ENCODE measurements around the gene SLCO3A1. TPM values are rescaled to one million over a fixed set of nuclear protein-coding genes. Genes with fewer than 3 reads are reported as not detected.

The SLCO3A1 gene
- total RNA-seq, 1 experiment from 2014 or later = not detected

DNA sequence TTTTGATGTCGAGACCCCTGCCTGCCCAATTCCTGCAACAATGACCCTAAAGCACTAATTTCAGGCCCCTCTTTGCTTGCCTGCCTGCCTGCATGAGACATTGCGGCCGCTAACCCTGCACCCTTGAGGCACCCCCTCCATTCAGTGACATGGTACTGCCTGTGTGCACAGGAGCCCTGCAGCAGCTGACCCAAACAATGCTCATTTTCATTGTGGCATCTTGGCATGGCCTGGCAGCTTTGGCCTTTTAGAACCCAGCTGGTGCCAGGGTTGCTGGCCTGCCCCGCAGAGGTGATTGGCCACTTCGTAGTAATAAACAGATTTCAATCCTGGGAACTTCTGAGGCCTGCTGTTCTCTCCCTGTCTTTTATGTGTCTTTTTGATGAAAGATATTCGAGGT lies 33.8 kb downstream of the SLCO3A1 start:
- Mint-ChIP-seq H3K36me3 (ENCODE audit: insufficient read depth, unreplicated experiment) (no peaks in the 10 kb centered on the region), H3K27ac (ENCODE audit: unreplicated experiment) (no peak overlapping the region), H3K9me3 (ENCODE audit: unreplicated experiment) (no peaks in the 10 kb centered on the region), H3K4me3 (ENCODE audit: unreplicated experiment) (no peak overlapping the region), H3K27me3 (ENCODE audit: insufficient read depth, unreplicated experiment) (no peaks in the 10 kb centered on the region), H3K4me1 (ENCODE audit: low read depth, unreplicated experiment) (no peaks in the 10 kb centered on the region)
- ChIA-PET CTCF (no interaction called here), POLR2A (no interaction called here)
- Histone ChIP-seq H3K9me3 (no peaks in the 10 kb centered on the region), H3K4me1 (no peaks in the 10 kb centered on the region), H3K36me3 (ENCODE audit: control insufficient read depth, insufficient read depth, low read length) (no peaks in the 10 kb centered on the region), H3K27me3 (replicated peaks; ENCODE audit: control insufficient read depth, insufficient read depth, low read length) (no peaks in the 10 kb centered on the region), H3K4me3 (ENCODE audit: low read depth, low read length) (no peak overlapping the region)
- no TSS peak for BruUV-seq (replicated peaks)
- TF ChIP-seq, protein P1, sequence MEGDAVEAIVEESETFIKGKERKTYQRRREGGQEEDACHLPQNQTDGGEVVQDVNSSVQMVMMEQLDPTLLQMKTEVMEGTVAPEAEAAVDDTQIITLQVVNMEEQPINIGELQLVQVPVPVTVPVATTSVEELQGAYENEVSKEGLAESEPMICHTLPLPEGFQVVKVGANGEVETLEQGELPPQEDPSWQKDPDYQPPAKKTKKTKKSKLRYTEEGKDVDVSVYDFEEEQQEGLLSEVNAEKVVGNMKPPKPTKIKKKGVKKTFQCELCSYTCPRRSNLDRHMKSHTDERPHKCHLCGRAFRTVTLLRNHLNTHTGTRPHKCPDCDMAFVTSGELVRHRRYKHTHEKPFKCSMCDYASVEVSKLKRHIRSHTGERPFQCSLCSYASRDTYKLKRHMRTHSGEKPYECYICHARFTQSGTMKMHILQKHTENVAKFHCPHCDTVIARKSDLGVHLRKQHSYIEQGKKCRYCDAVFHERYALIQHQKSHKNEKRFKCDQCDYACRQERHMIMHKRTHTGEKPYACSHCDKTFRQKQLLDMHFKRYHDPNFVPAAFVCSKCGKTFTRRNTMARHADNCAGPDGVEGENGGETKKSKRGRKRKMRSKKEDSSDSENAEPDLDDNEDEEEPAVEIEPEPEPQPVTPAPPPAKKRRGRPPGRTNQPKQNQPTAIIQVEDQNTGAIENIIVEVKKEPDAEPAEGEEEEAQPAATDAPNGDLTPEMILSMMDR (IDR thresholded peaks at IDR 0.05; ENCODE audit: insufficient read depth in 1 of 2, low read depth in 1 of 2, low read length in 1 of 2, severe bottlenecking in 1 of 2, unreplicated experiment in 1 of 2) = no peak
- DNase-seq = no peak
- intact Hi-C loops (cut with micrococcal nuclease; ENCODE audit: unreplicated experiment) = no loop called here

DNA sequence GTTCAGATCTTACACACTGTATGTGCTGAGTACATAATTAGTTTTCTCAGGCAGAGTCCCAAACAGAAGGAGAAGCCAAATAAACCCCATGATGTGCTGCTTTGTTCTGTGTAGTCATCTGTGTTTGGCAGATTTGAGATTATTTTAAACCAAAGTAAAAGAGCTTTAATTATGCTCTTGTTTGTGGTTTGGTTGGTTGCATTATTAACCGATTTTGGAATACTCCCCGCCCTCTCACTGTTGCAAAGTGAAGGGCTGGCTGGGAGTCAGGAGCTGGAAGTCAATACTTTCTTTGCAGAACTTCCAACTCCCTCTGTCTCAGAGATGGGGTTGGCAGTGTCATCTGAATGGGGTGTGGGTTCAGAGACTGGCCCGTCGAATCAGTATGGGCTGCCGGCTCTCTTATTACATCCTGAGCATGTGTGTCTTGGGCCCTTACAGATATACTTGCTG lies 34.4 kb downstream of the SLCO3A1 start:
- no peak overlapping the region for H3K27ac Mint-ChIP-seq (ENCODE audit: unreplicated experiment)
- Histone ChIP-seq H3K36me3 (ENCODE audit: control insufficient read depth, insufficient read depth, low read length) (no peaks in the 10 kb centered on the region), H3K4me1 (no peaks in the 10 kb centered on the region), H3K9me3 (no peaks in the 10 kb centered on the region), H3K27me3 (replicated peaks; ENCODE audit: control insufficient read depth, insufficient read depth, low read length) (no peaks in the 10 kb centered on the region), H3K4me3 (ENCODE audit: low read depth, low read length) (no peak overlapping the region)
- TF ChIP-seq, protein P1 (IDR thresholded peaks at IDR 0.05; ENCODE audit: insufficient read depth in 1 of 2, low read depth in 1 of 2, low read length in 1 of 2, severe bottlenecking in 1 of 2, unreplicated experiment in 1 of 2) = no peak
- intact Hi-C loops (cut with micrococcal nuclease; ENCODE audit: unreplicated experiment) = no loop called here
- CTCF ChIA-PET = no interaction called here
- H3K4me1 Mint-ChIP-seq (ENCODE audit: low read depth, unreplicated experiment) = no peaks in the 10 kb centered on the region
- DNase-seq = no peak
- no peaks in the 10 kb centered on the region for H3K27me3 Mint-ChIP-seq (ENCODE audit: insufficient read depth, unreplicated experiment)
- no TSS peak for BruUV-seq (replicated peaks)
- no peaks in the 10 kb centered on the region for H3K36me3 Mint-ChIP-seq (ENCODE audit: insufficient read depth, unreplicated experiment)
- no peak overlapping the region for H3K4me3 Mint-ChIP-seq (ENCODE audit: unreplicated experiment)
- POLR2A ChIA-PET = no interaction called here
- no peaks in the 10 kb centered on the region for H3K9me3 Mint-ChIP-seq (ENCODE audit: unreplicated experiment)

DNA sequence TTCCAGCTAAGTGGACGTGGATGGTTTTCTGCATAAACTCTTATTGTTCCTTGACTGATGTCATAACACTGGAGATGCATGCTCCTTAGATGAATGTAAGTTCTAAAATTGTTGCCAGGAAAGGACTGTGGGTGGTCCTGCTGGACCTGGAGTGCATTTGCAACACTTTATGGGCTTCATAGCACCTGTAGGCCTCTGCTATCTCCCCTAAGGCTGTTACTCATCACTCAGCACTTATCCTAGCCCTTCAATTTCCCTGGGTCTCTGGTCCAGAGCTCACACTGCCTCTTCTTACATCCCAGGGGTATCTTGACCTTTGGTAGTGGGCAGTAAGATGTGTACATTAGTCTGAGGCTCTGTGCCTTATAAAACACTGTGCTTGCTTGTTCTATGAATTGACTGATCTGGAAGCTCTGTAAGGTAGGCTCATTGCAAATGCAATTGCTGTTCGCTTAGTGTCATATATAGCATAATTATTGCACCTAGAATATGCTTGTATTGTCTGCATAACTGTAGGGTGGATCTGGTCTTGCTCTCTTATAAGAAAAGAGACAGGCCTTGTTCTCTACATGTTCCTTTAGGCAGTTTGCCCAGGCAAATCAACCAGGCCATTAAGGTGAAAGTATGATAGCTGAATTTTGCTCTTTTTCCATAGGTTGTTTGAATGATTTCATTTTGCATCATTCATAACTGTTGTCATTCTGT lies 35.8 kb downstream of the SLCO3A1 start:
- POLR2A ChIA-PET = no interaction called here
- no peaks in the 10 kb centered on the region for H3K4me1 Mint-ChIP-seq (ENCODE audit: low read depth, unreplicated experiment)
- H3K27ac Mint-ChIP-seq (ENCODE audit: unreplicated experiment) = no peak overlapping the region
- CTCF ChIA-PET = no interaction called here
- TF ChIP-seq, protein P1 (IDR thresholded peaks at IDR 0.05; ENCODE audit: insufficient read depth in 1 of 2, low read depth in 1 of 2, low read length in 1 of 2, severe bottlenecking in 1 of 2, unreplicated experiment in 1 of 2) = no peak
- no peaks in the 10 kb centered on the region for H3K9me3 Mint-ChIP-seq (ENCODE audit: unreplicated experiment)
- H3K4me3 Mint-ChIP-seq (ENCODE audit: unreplicated experiment) = no peak overlapping the region
- H3K36me3 ChIP-seq (ENCODE audit: control insufficient read depth, insufficient read depth, low read length) = no peaks in the 10 kb centered on the region
- no peaks in the 10 kb centered on the region for H3K9me3 ChIP-seq
- no peak for DNase-seq
- intact Hi-C loops (cut with micrococcal nuclease; ENCODE audit: unreplicated experiment) = no loop called here
- H3K27me3 ChIP-seq (replicated peaks; ENCODE audit: control insufficient read depth, insufficient read depth, low read length) = no peaks in the 10 kb centered on the region
- no peaks in the 10 kb centered on the region for H3K36me3 Mint-ChIP-seq (ENCODE audit: insufficient read depth, unreplicated experiment)
- no peaks in the 10 kb centered on the region for H3K4me1 ChIP-seq
- no TSS peak for BruUV-seq (replicated peaks)
- no peak overlapping the region for H3K4me3 ChIP-seq (ENCODE audit: low read depth, low read length)
- H3K27me3 Mint-ChIP-seq (ENCODE audit: insufficient read depth, unreplicated experiment) = no peaks in the 10 kb centered on the region

All from Caco-2 (cell line).